ENCODE measurements around the gene SLC43A2. TPM values are rescaled to one million over a fixed set of nuclear protein-coding genes. Genes with fewer than 3 reads are reported as not detected.

Gene SLC43A2
- total and polyA plus RNA-seq, 2 of the 13 experiments (the other 11 are each of a cell fraction or from before 2014, with no cell fraction given) = 7.3 to 20.0 TPM

DNA sequence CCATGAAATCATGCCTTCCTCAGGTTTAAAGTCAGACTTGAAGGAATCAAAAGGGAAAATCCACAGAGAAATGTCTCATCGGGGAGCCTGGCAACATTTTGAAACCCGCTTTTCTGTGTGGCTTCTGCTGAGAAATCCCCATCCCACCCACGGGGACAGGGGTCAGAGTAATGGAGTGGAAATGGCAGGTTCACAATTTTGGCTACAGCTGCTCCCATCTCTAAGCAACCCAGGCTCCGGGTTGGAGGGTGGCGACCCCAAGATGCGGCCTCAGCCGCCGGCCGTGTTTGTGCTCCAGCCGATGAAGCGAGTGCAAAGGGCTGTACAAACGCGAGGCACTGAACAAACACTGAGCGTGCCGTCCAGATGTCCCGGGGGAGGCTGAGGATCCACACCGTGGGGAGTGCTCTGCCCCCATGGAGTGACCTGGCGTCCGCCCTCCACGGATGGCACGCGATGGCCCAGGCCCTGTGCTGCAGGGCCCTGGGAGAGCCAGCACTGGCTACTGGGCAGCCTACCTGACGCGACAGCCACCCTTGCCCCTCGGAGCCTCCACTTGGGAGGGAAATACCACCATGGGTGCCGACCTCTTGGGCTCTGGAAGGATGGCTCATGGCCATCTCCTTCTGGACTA, 22.2 kb downstream of the SLC43A2 start (continued):
- TF ChIP-seq, protein P1, sequence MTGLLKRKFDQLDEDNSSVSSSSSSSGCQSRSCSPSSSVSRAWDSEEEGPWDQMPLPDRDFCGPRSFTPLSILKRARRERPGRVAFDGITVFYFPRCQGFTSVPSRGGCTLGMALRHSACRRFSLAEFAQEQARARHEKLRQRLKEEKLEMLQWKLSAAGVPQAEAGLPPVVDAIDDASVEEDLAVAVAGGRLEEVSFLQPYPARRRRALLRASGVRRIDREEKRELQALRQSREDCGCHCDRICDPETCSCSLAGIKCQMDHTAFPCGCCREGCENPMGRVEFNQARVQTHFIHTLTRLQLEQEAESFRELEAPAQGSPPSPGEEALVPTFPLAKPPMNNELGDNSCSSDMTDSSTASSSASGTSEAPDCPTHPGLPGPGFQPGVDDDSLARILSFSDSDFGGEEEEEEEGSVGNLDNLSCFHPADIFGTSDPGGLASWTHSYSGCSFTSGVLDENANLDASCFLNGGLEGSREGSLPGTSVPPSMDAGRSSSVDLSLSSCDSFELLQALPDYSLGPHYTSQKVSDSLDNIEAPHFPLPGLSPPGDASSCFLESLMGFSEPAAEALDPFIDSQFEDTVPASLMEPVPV (CRISPR knock-in tag; IDR thresholded peaks at IDR 0.05) = no peak
- TF ChIP-seq, protein P2, sequence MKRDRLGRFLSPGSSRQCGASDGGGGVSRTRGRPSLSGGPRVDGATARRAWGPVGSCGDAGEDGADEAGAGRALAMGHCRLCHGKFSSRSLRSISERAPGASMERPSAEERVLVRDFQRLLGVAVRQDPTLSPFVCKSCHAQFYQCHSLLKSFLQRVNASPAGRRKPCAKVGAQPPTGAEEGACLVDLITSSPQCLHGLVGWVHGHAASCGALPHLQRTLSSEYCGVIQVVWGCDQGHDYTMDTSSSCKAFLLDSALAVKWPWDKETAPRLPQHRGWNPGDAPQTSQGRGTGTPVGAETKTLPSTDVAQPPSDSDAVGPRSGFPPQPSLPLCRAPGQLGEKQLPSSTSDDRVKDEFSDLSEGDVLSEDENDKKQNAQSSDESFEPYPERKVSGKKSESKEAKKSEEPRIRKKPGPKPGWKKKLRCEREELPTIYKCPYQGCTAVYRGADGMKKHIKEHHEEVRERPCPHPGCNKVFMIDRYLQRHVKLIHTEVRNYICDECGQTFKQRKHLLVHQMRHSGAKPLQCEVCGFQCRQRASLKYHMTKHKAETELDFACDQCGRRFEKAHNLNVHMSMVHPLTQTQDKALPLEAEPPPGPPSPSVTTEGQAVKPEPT (CRISPR knock-in tag; IDR thresholded peaks at IDR 0.05; ENCODE audit: low read depth) = no peak
- TF ChIP-seq, protein P3, sequence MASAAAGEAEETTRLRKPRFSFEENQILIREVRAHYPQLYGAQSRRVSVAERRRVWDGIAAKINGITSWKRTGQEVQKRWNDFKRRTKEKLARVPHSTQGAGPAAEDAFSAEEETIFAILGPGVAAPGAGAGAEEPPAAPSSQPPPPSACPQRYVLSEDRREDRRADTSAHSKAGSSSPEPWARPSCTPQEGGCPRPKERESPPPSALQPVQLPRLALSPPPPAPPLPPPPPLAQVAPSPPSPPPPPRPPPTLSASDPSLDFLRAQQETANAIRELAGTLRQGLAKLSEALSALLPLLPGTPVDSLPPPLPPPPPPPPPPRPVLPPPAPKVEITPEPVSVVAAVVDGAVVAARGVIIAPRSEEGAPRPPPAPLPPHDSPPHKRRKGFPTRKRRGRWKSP (CRISPR knock-in tag; IDR thresholded peaks at IDR 0.05) = no peak
- peak; percentile 51; the same call in 1 of the 2 replicates for TF ChIP-seq MEF2D (CRISPR knock-in tag; IDR thresholded peaks at IDR 0.05)
- no peak for TF ChIP-seq ZNF773 (CRISPR knock-in tag; IDR thresholded peaks at IDR 0.05; ENCODE audit: borderline replicate concordance)
- TF ChIP-seq, protein P4, sequence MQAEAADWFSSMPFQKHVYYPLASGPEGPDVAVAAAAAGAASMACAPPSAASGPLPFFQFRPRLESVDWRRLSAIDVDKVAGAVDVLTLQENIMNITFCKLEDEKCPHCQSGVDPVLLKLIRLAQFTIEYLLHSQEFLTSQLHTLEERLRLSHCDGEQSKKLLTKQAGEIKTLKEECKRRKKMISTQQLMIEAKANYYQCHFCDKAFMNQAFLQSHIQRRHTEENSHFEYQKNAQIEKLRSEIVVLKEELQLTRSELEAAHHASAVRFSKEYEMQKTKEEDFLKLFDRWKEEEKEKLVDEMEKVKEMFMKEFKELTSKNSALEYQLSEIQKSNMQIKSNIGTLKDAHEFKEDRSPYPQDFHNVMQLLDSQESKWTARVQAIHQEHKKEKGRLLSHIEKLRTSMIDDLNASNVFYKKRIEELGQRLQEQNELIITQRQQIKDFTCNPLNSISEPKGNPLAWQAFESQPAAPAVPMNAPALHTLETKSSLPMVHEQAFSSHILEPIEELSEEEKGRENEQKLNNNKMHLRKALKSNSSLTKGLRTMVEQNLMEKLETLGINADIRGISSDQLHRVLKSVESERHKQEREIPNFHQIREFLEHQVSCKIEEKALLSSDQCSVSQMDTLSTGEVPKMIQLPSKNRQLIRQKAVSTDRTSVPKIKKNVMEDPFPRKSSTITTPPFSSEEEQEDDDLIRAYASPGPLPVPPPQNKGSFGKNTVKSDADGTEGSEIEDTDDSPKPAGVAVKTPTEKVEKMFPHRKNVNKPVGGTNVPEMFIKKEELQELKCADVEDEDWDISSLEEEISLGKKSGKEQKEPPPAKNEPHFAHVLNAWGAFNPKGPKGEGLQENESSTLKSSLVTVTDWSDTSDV (CRISPR knock-in tag; IDR thresholded peaks at IDR 0.05) = no peak
- TF ChIP-seq, protein P5, sequence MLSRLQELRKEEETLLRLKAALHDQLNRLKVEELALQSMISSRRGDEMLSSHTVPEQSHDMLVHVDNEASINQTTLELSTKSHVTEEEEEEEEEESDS (CRISPR knock-in tag; IDR thresholded peaks at IDR 0.05; ENCODE audit: borderline replicate concordance) = no peak
- TF ChIP-seq ZBTB38 (CRISPR knock-in tag; IDR thresholded peaks at IDR 0.05) = peak; percentile 94
- TF ChIP-seq, protein P6, sequence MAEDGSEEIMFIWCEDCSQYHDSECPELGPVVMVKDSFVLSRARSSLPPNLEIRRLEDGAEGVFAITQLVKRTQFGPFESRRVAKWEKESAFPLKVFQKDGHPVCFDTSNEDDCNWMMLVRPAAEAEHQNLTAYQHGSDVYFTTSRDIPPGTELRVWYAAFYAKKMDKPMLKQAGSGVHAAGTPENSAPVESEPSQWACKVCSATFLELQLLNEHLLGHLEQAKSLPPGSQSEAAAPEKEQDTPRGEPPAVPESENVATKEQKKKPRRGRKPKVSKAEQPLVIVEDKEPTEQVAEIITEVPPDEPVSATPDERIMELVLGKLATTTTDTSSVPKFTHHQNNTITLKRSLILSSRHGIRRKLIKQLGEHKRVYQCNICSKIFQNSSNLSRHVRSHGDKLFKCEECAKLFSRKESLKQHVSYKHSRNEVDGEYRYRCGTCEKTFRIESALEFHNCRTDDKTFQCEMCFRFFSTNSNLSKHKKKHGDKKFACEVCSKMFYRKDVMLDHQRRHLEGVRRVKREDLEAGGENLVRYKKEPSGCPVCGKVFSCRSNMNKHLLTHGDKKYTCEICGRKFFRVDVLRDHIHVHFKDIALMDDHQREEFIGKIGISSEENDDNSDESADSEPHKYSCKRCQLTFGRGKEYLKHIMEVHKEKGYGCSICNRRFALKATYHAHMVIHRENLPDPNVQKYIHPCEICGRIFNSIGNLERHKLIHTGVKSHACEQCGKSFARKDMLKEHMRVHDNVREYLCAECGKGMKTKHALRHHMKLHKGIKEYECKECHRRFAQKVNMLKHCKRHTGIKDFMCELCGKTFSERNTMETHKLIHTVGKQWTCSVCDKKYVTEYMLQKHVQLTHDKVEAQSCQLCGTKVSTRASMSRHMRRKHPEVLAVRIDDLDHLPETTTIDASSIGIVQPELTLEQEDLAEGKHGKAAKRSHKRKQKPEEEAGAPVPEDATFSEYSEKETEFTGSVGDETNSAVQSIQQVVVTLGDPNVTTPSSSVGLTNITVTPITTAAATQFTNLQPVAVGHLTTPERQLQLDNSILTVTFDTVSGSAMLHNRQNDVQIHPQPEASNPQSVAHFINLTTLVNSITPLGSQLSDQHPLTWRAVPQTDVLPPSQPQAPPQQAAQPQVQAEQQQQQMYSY (CRISPR knock-in tag; IDR thresholded peaks at IDR 0.05) = no peak
- TF ChIP-seq GPN1 (CRISPR knock-in tag; IDR thresholded peaks at IDR 0.05; ENCODE audit: borderline replicate concordance) = no peak

All from HepG2 (cell line).